ENCODE data around the gene EFCAB6. TPM values are rescaled to one million over a fixed set of nuclear protein-coding genes. Genes with fewer than 3 reads are reported as not detected.

The EFCAB6 gene
- total and polyA plus RNA-seq, 2 donors (not counting 3 experiments of a cell fraction or from before 2014, with no cell fraction given): 0.07 to 0.31 TPM

- Histone ChIP-seq H3K9me3 (replicated peaks; ENCODE audit: control insufficient read depth, insufficient read depth, low read length) (no peaks in the 10 kb centered on the region), H3K79me2 (ENCODE audit: control insufficient read depth, insufficient read depth, low read length) (no peaks in the 10 kb centered on the region), H3K27ac (ENCODE audit: insufficient read depth, low read depth, low read length) (no peak overlapping the region), H3K4me3 (replicated peaks in 1 of 3; ENCODE audit: insufficient read depth in 1 of 3, low read depth in 1 of 3, low read length in 3 of 3) (no peak overlapping the region), H3K9me1 (replicated peaks; ENCODE audit: control insufficient read depth, extremely low read depth, insufficient read depth, low read length) (no peaks in the 10 kb centered on the region), H3K4me1 (ENCODE audit: control insufficient read depth, extremely low read depth, insufficient read depth, low read length) (peaks cover 5% of the 10 kb centered on the region), H3K4me2 (ENCODE audit: insufficient read depth, low read length) (no peak overlapping the region), H3K27me3 (ENCODE audit: control insufficient read depth in 2 of 2, insufficient read depth in 2 of 2, low read length in 2 of 2) (no peaks in the 10 kb centered on the region), H3K36me3 (ENCODE audit: control insufficient read depth in 2 of 2, extremely low read depth in 1 of 2, insufficient read depth in 2 of 2, low read length in 2 of 2) (no peaks in the 10 kb centered on the region), H2AFZ (ENCODE audit: low read depth, low read length) (no peak overlapping the region), H4K20me1 (replicated peaks; ENCODE audit: control insufficient read depth, extremely low read depth, insufficient read depth, low read length) (no peaks in the 10 kb centered on the region), H3K9ac (replicated peaks; ENCODE audit: extremely low read depth, insufficient read depth, low read length) (no peak overlapping the region)
- POLR2A ChIA-PET: no interaction called here
- CTCF ChIA-PET: interaction anchor here (0.6 kb wide), 1 partner anchor 800 kb away, joined by 3 read pairs; no protein-coding TSS in a partner anchor
- DNase-seq (ENCODE audit: low read depth, low spot score): no peak
- dilution Hi-C loops (cut with MboI; ENCODE audit: extremely low pct_ligation_motif_present, low sequenced_read_pairs): no loop called here
- BruUV-seq (replicated peaks): no TSS peak
- FAIRE-seq: no peak
- TF ChIP-seq MAX (IDR thresholded peaks at IDR 0.05; ENCODE audit: insufficient read depth, insufficient read length): no peak
- TF ChIP-seq MYC (IDR thresholded peaks at IDR 0.05; ENCODE audit: low read depth, low read length): no peak
- no peak for TF ChIP-seq POLR2A (IDR thresholded peaks at IDR 0.05; ENCODE audit: low read depth, low read length)
- no peak for TF ChIP-seq JUN (IDR thresholded peaks at IDR 0.05; ENCODE audit: borderline replicate concordance, insufficient read depth, insufficient read length, low read depth)
- TF ChIP-seq EZH2 (IDR thresholded peaks at IDR 0.05; ENCODE audit: borderline replicate concordance, low read depth, low read length, severe bottlenecking): no peak
- no peak for TF ChIP-seq FOS (IDR thresholded peaks at IDR 0.05; ENCODE audit: borderline replicate concordance, insufficient read depth, low read length)
- TF ChIP-seq POLR2AphosphoS5 (IDR thresholded peaks at IDR 0.05; ENCODE audit: insufficient read depth, low read depth, low read length): no peak
- TF ChIP-seq GATA2 (IDR thresholded peaks at IDR 0.05; ENCODE audit: insufficient read depth, insufficient read length, low read depth, low read length): no peak
- no peak for TF ChIP-seq CTCF (IDR thresholded peaks at IDR 0.05; ENCODE audit: extremely low read depth in 1 of 2, insufficient read depth in 1 of 2, low read depth in 1 of 2, low read length in 2 of 2)
- intact Hi-C loops (cut with micrococcal nuclease): no loop called here
Observed at GRCh38 chr22:43854121-43854785, 42.1 kb upstream of the EFCAB6 start.

Data from endothelial cell of umbilical vein (primary cell).